HPDE6-E6E7 (cell line): ENCODE results near the gene DMWD.

Experiments
- DNase-seq: peaks from one replicate; pipeline ENCODE4 v3.0.0; 2011; ENCODE audit warnings: missing footprints; ENCODE audit errors: extremely low spot score

Gene DMWD

DNA sequence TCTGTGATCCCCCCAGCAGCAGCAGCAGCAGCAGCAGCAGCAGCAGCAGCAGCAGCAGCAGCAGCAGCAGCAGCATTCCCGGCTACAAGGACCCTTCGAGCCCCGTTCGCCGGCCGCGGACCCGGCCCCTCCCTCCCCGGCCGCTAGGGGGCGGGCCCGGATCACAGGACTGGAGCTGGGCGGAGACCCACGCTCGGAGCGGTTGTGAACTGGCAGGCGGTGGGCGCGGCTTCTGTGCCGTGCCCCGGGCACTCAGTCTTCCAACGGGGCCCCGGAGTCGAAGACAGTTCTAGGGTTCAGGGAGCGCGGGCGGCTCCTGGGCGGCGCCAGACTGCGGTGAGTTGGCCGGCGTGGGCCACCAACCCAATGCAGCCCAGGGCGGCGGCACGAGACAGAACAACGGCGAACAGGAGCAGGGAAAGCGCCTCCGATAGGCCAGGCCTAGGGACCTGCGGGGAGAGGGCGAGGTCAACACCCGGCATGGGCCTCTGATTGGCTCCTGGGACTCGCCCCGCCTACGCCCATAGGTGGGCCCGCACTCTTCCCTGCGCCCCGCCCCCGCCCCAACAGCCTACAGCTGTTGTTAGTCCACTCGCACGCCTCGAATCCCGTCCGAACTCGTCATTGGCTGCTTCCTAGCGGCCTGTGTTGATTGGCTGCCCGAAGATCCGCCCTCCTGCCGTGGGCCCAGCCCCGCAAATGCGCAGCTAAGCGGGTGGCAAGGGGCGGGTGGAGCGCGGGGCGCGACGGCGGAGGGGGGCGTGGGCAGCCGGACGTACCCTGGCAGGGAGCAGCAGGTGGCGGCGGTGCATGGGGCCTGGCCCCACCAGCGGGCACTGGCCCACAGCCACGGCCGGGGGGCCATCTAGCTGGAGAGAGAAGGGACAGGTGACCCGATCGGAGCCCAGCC, 22.2 kb downstream of the DMWD start:
- peak; percentile 96 for DNase-seq

DNA sequence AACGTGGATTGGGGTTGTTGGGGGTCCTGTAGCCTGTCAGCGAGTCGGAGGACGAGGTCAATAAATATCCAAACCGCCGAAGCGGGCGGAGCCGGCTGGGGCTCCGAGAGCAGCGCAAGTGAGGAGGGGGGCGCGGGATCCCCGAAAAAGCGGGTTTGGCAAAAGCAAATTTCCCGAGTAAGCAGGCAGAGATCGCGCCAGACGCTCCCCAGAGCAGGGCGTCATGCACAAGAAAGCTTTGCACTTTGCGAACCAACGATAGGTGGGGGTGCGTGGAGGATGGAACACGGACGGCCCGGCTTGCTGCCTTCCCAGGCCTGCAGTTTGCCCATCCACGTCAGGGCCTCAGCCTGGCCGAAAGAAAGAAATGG, 22.8 kb downstream of the DMWD start:
- no peak for DNase-seq

DNA sequence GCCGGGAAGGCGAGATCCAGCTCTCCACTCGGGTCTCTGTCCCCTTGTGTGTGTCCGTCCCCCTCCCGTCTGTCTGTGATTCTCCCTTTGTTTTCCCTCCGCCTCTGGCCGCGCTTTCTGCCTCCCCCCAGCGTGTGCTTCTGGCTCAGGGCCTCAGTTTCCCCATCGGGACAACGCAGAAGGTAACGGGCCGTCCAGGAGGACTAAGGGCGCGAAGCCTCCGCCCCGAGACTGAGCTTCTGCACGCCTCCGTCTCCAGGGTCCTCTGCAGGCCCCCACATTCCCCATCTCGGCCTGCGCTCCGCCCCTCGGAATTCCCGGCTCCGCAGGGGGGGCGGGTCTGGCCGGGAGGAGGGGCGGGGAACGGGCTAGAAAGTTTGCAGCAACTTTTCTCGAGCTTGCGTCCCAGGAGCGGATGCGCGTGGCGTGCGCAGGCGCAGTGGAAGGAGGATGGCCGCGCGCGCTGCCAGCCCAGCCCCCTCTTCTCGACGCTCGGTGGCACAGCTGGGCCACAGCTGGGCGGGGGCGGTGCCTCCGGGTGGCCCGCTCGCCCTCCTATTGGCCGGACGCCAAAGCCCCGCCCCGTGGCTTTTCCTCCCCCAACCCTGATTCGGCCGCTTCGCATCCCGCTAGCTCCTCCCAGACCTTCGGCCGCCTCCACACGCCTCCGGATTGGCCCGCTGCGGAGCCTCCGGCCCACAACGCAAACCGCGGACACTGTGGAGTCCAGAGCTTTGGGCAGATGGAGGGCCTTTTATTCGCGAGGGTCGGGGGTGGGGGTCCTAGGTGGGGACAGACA, 23.5 kb downstream of the DMWD start, which contains the start of gene SIX5:
SIX5 (minus strand) TSS at position 269 of the 799 bp plus-strand sequence. CDS start 408 bp downstream, outside the sequence.
- DNase-seq = peak; percentile 89

DNA sequence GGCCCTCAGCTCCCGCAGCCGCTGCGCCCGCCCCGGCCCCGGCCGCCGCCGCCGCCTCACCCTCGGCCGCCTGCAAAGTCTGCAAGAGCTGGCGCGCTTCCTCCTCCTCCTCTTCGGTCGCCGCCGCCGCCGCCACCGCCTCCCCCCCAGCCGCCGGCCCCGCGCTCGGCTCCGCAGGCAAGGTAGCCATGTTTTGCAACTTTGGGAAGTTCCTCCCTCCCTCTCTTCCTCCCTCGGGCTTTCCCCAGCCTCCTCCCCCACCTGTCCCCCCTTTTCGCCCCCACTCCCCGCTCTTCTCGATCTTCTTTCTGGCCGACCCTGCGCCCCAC, 24.0 kb downstream of the DMWD start:
- DNase-seq = no peak

DNA sequence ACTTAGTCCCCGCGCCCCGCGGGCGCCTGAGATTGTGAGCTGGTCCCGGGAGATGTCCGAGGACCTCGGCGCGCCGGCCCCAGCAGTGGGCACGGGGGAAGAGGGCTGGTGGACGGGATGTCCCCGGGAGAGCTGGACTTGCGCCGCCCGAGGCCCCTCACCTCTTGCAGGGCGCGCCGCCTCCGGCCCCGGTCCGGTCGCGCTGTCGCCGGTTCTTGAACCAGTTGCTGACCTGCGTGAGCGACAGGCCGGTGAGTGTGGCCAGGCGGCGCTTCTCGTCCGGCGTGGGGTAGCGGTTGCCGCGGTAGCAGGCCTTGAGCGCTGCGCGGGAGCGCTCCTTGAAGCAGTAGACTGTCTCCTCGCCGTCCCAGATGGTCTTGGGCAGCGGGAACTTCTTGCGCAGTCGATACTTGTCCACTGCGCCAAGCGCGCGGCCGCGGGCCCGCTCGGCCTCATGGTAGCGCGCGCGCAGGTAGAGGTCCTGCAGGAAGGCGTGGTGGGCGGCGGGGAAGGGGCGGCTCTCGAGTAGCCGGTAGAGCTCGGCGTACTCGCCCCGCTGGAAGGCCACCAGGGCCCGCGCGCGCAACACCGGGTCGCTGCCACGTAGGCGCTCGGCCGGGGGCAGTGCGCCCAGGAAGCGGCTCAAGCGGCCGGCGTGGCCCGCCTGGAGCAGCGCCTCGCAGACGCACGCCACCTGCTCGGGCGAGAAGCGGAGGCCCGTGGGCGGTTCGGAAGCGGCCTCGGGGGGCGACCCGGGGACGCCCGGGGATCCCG, 24.6 kb downstream of the DMWD start:
- no peak for DNase-seq

DNA sequence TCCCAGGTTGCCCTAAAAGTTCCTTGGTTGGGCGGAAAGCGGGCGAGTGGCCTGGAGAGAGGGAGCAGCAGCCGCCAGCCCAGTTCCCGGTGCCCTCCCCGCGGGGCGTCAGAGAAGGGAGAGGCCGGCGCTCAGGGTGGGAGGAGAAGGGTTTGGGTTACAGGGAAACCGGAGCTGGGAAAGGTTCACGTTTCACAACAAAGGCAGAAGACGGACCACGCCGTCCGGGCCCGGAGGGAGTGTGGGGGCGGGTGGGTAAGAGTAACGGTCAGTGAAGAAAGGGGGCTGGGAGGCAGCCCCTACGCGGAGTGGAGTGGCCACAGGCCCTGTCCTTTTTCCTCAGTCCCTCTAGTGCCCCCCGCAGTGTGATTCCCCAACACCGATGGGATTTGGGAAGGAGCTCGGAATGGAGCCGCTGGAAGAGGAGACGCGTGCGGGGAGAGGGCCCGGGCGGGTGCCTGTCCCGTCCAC, 25.2 kb downstream of the DMWD start:
- DNase-seq = peak; percentile 70

DNA sequence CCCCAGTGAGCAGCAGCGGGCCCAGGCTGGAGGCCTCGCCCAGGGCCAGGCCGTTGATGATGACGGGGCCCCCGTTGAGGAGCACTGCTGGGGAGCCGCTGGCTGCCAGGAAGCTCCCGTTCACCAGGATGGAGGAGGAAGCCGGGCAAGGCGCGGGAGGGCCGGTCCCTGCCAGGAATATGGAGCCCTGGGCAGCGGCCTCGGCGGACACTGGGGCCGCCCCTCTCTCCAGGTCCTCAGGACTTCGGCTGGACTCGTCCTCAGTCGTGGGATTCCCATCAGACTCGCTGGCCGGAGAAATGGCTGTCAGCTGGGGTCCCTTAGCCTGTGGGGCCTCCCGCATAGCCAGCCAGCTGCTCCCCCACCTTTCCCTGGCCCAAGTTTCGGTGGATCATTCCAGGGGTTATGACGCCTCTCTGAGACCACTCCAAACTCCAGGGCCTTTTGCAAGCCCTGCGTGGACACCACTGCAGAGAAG, 25.7 kb downstream of the DMWD start:
- DNase-seq = no peak

DNA sequence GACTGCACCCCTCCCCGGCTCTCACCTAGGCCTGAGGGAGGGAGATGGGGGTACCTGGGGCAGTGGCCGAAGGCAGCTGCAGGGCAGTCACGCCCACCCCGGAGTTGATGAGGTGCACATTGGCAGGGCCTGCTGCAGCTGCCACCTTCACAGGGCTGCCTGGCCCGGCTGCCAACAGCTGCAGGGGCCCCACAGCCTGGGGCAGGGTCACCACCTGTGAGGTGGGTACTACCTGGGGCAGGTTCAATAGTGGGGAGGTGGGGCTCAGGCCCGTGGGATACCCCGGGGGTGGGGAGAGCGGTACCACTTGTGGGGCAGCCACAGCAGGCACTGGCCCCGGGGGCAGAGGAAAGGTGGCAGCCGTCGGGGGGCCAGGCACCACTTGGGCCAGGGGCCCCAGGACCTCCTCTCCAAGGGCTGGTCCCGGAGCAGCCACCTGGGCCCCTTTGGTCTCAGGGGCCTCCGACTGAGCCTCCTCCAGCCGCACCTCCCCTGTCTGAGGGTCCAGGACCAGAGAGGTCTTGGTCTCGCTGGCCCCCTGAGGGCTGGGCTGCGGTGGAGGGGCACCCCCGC, 26.3 kb downstream of the DMWD start:
- no peak for DNase-seq

DNA sequence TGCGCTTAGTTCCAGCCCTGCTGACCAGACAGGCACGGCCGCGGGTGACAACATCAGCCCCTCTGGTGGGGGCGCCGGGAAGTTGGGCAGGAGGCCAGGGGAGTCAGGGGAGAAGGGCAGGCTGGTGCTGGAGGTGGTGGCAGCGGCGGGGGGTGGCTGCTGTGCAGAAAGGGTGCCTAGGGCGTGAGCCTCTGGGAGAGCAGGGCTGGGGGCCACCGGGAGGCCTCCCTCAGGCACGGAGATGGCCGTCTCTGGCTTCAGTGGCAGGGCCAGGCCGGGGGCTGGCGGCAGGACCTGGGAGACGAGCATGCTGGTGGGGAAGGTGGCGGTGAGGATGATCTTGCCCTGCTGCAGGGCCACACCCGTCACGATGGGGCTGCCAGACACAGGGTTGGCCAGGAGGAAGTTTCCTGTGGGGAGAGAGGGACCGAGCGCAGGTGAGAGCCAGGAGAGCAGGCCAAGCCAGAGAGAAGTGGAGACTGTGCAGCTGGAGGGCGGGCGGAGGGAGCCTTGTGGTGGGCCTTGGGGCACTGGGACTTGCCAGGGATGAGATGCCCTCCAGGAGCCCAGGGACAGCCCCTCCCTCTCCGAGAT, 26.8 kb downstream of the DMWD start:
- DNase-seq = no peak

DNA sequence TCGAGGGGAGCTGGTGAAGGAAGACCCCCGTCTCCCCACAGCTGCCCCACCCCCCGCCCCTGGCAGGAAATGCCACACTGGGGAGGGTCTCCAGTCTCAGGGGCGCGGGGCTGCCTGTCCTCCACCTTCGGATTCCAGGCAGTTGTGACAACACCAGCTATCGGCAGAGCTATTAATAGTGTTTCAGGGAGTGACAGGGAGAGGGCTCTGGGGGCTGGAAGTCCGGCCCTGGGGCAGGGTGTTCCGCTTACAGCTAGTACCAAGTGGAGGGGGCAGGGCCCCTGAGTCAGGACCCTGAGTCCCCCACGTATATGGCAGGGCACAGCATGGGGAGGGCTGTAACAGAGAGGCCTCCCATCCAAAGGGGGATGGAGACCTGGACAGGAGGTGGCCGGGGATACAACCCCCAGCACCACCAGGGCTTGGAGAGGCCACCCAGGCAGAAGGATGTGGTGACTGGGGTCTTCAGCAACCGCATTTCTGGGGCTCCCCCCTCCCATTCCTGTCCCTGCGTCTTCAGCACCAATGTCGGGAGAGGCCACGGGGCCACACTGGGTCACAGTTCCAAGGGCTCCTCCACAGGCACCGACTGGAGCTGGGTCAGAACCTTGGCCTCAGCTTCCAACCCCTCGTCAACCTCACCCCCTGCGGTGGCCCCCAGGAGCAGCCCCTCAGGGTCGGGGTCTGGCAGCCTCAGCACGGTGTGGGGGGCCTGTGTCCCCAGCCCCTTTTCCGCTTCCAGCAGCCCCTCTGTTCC, 27.5 kb downstream of the DMWD start:
- DNase-seq = no peak

DNA sequence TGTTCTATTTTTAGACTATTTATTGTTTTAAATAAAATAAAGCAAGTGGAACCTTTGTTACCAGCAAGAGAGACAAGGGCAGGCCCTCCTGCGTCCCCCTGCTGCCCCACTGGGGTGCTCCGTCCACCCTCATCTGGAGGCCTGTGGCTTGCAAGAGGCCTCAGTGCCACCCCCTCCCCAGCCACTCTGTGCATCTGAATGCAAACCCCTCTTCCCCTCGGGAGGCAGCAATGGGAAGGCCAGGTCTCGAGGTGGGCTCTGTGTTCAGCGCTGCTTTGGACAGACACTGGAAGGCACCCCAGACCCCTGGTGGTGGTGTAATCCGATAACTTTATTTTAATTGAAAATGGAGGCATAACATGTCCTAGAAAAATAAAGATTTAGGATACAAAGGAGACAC, 28.2 kb downstream of the DMWD start:
- no peak for DNase-seq

DNA sequence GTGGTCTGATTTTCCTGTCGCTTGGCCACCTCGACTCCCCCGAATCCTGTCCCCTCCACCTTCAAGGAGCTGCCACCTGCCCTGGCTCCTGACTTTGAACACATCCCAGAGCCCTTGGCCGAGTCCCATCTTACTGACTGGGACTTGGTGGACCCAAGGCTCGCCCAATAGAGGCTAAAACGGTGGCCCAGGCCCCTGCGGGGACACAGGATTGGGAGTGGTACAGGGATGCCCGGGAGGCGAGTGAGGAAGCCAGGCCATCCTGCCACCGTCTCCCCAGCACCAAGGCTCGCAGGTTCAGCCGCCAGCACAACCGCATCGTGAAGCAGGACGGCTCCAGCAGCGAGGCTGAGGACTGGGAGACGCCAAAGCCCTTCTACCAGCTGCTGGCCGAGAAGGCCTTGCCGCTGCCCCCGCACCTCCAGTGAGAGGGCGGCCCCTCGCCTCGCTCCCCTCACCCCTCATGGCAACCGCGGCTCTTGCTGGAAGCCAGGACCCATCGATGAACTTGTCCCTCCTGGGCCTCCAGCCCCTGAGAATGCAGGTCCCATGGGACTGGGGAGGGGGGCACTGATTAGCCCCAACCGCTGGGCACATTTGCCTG, 28.9 kb downstream of the DMWD start:
- DNase-seq = no peak

DNA sequence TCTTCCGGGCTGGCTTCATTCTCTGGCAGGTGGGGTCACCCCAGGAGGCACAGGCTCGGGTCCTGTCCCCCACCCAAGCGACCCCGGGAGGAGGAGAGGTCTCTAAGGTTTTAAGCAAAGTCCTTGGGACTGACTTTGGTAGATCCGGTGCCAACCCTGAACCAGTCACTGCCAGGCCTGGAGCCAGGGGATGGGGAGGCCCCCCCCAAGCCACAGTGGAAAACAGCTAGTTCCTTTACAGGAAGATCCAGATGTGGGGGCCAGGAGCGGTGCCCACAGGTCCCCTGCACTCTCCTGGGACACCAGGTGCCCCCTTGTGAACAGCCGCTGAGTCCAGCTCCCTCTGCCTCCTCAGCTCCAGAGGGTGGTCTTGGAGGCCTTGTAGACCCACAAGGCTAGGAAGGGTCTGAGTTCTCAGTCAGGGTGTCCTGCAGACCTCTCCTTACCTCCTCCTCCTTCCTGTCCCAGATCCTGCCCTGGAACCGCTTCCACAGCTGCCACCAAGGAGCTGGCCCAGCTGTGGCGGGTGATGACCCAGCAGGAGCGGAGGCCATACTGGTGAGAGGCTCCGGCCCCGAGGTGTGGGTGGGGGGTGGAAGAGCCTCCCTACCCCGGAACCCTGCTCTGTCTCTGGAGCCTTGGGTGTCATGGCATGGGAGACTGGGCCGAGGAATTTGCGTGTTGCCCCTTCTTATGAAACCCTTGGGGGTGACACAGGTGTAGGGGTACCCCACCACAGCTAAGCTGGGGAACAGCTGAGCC, 29.6 kb downstream of the DMWD start:
- DNase-seq = no peak

DNA sequence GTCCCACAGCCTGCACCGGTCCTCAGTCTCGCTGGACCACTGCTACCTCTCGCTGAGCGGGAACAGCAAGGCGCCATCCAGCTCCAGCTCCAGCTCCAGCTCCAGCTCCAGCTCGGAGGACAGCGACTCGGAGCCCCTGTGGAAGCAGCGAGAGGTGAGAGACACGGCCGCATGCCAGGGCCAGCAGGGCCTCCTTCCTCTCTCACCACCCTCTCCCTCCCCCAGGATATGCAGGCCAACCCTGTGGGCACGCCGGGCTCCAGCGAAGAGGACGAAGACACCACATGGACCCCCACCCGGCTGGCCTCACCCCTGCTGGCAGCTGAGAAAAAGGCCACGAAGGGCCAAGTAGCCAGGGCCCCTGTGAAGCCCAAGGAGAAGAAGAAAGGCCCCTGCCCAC, 30.9 kb downstream of the DMWD start:
- no peak for DNase-seq

DNA sequence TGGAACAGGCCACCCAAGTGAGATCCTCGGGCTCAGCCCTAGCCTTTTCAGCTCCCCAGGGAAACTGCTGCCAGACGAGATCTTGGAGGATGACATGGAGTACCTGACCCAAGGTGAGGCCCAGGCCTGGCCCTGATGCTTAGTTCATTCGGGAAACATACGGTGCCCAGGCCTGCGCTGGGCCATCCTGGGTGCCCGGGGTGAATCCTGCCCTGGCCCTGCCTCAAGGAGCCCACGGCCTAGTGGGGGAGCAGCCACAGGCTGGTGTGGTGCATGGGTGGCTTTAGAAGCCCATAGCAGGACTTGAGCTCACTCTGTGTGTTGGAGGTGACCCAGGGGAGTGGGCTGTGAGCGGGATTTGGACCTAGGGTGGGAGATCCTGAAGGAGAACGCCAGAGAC, 33.7 kb downstream of the DMWD start:
- no peak for DNase-seq

DNA sequence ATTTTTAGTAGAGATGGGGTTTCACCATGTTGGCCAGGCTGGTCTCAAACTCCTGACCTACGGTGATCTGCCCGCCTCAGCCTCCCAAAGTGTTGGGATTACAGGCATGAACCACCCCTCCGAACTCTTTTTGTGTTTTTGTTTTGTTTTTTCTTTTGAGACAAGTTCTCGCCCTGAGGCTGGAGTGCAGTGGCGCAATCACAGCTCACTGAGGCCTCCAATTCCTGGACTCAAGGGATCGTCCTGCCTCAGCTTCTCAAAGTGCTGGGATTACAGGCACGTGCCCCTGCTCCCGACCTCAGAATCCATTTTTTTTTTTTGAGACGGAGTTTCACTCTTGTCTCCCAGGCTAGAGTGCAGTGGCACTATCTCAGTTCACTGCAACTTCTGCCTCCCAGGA, 35.0 kb downstream of the DMWD start:
- DNase-seq = no peak

DNA sequence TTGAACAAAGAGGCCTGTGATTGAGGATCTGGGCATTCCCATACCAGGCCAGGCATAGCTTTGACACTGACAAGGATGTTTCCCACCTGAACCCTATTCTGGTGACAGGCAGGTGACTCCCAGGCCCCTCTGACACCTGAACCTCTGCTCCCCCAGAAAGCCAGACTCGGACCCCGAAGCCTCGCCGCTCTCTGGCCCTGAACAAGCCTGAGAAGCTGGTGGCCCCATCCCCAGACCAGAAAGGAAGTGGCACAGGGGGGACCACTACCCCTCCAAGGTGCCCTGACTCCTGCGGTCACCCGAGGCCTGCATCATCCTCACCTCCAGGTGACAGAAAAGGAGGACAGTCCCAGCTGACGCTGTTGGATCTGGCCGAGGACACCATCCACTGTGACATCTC, 38.3 kb downstream of the DMWD start:
- no peak for DNase-seq

DNA sequence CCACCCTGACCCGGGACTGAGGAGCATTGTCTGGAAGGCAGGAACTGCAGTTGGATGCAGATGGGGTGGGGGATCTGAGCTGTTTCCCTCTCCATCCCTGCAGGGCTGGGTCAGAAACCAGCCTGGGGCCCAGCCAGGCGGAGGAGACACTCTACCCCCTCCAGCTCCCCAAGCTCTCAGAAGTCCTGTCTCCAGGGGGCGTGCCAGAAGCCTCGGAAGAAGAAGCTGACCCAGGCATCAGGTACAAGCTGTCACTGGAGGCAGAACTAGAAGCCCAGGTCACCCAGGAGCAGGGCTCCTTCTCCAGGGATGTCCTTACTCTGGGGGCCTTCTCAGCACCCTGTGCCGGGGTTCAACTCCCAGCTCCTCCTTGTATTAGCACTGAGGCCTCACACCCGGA, 39.1 kb downstream of the DMWD start:
- no peak for DNase-seq

DNA sequence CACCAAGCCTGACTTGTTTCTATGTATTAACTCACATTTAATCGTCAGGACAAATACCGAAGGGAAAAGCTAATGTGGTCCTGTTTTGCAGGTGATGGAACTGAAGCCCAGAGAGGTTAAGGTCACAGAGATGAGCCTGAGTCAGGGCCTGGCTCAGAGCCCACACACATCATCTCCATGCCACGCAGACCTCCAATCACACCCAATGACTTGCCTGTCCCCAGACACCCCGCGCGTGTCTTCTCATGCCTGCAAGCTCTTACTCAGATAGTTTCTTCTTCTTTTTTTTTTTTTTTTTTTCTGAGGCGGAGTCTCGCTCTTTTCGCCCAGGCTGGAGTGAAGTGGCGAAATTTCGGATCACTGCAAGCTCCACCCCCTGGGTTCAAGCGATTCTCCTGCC, 40.0 kb downstream of the DMWD start:
- DNase-seq = peak; percentile 67
